Smooth muscle cell (in vitro differentiated cells): ENCODE data around the gene DYSF. TPM values are rescaled to one million over a fixed set of nuclear protein-coding genes. Genes with fewer than 3 reads are reported as not detected.

Experiments used
- DNase-seq: peaks from one replicate; lab custom pipeline; 2025; ENCODE audit not compliant: unreplicated experiment; lab: John Stamatoyannopoulos, UW
- H2AFZ ChIP-seq: fragments of 200-600 bp; sonication (generic); 2 replicates; pipeline ENCODE4 v1.6.0; 2016; ENCODE audit warnings: antibody characterized with exemption, low read depth, mild to moderate bottlenecking
- H3F3A ChIP-seq: fragments of 200-600 bp; sonication (generic); 2 replicates; pipeline ENCODE4 v1.6.0; 2017; ENCODE audit warnings: antibody characterized with exemption, low read depth
- H3K27ac ChIP-seq: fragments of 200-600 bp; sonication (generic); 2 replicates; pipeline ENCODE4 v1.5.1; 2016; ENCODE audit warnings: low read depth, mild to moderate bottlenecking
- H3K27me3 ChIP-seq: fragments of 200-600 bp; sonication (generic); 2 replicates; pipeline ENCODE4 v1.6.1; 2016; ENCODE audit warnings: low read depth, mild to moderate bottlenecking
- H3K36me3 ChIP-seq: fragments of 200-600 bp; sonication (generic); 2 replicates; pipeline ENCODE4 v1.5.1; 2016; ENCODE audit warnings: low read depth
- H3K4me1 ChIP-seq: fragments of 200-600 bp; sonication (generic); 2 replicates; pipeline ENCODE4 v1.5.1; 2016; ENCODE audit warnings: low read depth
- H3K4me2 ChIP-seq: fragments of 200-600 bp; sonication (generic); 2 replicates; pipeline ENCODE4 v1.6.0; 2016; ENCODE audit warnings: mild to moderate bottlenecking
- H3K4me3 ChIP-seq: fragments of 200-600 bp; sonication (generic); 2 replicates; pipeline ENCODE4 v1.5.1; 2016; ENCODE audit warnings: mild to moderate bottlenecking
- H3K79me2 ChIP-seq: fragments of 200-600 bp; sonication (generic); 2 replicates; pipeline ENCODE4 v1.6.0; 2016; ENCODE audit warnings: low read depth, mild to moderate bottlenecking
- H3K9ac ChIP-seq: fragments of 200-600 bp; sonication (generic); 2 replicates; pipeline ENCODE4 v1.6.0; 2016; ENCODE audit warnings: low read depth
- H3K9me3 ChIP-seq: fragments of 200-600 bp; sonication (generic); replicated peaks from 2 replicates; pipeline ENCODE4 v1.5.1; 2016; ENCODE audit warnings: low read depth
- H4K20me1 ChIP-seq: fragments of 200-600 bp; sonication (generic); 2 replicates; pipeline ENCODE4 v1.6.0; 2016; ENCODE audit warnings: low read depth
- WGBS: methylation state at CpG from one replicate; pipeline ENCODE4 v1.1.7; 2016; ENCODE audit warnings: low lambda C conversion rate; 5-methylcytosine and 5-hydroxymethylcytosine counted together
- polyA plus RNA-seq: library from polyadenylated mRNA; unstranded; fragments of >200 nt; fragmentation: Nextera tagmentation; extraction: Ambion mirVana; gene quantifications from 2 replicates; pipeline ENCODE4 v1.2.1, GENCODE V29; 2016
- total RNA-seq: library from RNA; depleted of rRNA; stranded (reverse); fragments of >200 nt; gene quantifications from 2 replicates; pipeline ENCODE4 v1.2.3, GENCODE V29; 2014
- TF ChIP-seq, protein P1 (sequence below): fragments of 200-600 bp; sonication (generic); IDR thresholded peaks from 2 replicates; pipeline ENCODE4 v1.5.1; 2017; ENCODE audit warnings: borderline replicate concordance, mild to moderate bottlenecking, antibody characterized with exemption; ENCODE audit not compliant: insufficient read depth, poor library complexity, severe bottlenecking

Gene DYSF
- total and polyA plus RNA-seq, 2 experiments from 2014 or later = 0.64 to 1.6 TPM

DNA sequence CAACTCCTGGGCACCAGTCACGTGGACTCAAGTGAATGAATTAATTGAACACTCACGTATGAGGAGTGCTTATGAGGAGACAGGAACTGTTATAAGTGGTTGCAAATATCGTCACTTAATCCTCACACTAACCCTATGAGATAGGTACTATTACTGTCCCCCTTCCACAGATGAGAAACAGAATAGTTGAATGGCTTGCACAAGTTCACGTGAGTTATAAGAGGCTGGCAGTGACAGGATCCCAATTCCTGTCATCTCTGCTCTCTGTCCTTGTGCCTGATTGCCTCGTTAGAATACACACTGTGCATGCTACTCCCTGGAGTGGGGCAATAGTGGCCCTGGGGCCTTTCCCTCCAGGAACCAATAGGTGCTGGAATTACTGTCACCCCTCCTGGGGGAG lies 253.5 kb downstream of the DYSF start:
- H3K27ac ChIP-seq = no peak overlapping the region
- 87% methylated on average over 5 of the region's 5 CpGs for WGBS
- TF ChIP-seq, protein P1, sequence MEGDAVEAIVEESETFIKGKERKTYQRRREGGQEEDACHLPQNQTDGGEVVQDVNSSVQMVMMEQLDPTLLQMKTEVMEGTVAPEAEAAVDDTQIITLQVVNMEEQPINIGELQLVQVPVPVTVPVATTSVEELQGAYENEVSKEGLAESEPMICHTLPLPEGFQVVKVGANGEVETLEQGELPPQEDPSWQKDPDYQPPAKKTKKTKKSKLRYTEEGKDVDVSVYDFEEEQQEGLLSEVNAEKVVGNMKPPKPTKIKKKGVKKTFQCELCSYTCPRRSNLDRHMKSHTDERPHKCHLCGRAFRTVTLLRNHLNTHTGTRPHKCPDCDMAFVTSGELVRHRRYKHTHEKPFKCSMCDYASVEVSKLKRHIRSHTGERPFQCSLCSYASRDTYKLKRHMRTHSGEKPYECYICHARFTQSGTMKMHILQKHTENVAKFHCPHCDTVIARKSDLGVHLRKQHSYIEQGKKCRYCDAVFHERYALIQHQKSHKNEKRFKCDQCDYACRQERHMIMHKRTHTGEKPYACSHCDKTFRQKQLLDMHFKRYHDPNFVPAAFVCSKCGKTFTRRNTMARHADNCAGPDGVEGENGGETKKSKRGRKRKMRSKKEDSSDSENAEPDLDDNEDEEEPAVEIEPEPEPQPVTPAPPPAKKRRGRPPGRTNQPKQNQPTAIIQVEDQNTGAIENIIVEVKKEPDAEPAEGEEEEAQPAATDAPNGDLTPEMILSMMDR = no peak

DNA sequence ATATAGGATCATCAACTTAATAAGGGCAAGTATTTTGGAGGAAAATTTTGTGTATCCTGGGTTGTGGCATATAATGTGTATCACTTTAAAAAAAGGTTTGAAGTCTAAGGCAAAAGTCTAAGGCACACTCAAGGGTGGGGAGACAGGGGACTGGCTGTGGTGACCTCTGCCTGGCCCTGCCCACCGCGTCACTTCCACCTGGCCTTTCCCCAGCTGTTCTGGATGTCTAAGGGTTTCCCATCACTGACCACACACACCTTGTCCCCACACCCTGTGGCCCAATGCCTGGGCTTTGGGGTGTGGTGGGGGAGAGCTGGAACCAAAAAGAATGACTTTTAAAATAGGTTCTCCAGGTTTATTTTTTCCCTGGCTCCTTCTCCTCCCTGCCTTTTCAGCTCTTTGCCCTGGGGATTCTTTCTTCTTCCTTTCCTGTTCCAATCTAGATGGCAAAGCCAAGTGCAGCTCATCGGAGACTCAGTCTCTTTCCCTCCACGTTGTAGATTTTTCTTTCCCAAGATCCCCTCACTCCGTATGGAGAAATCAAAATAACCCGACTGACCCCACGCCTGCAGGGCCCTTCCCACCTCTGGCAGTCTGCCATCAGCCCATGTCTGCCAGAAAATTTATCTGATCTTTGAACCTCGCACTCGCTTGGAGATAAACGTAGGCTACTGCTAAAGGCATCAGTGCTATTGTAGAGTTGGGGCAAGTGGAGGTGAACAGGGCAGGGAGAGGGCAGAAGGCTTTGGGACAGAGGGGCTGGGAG lies 257.2 kb downstream of the DYSF start:
- 71% methylated on average over 10 of the region's 10 CpGs for WGBS
- no peaks in the 10 kb centered on the region for H3K4me1 ChIP-seq
- TF ChIP-seq, protein P1 = no peak
- H3K27me3 ChIP-seq = no peaks in the 10 kb centered on the region
- H3F3A ChIP-seq = no peaks in the 10 kb centered on the region
- no peaks in the 10 kb centered on the region for H3K9me3 ChIP-seq
- H3K27ac ChIP-seq = no peak overlapping the region
- no peak for DNase-seq
- H4K20me1 ChIP-seq = no peaks in the 10 kb centered on the region
- no peak overlapping the region for H3K4me3 ChIP-seq
- no peaks in the 10 kb centered on the region for H3K36me3 ChIP-seq
- H3K4me2 ChIP-seq = no peak overlapping the region
- H3K79me2 ChIP-seq = no peaks in the 10 kb centered on the region
- H2AFZ ChIP-seq = no peak overlapping the region
- H3K9ac ChIP-seq = no peak overlapping the region

More for the DNA sequence above, 253.5 kb downstream of the DYSF start:
- Histone ChIP-seq H3K4me1 (no peaks in the 10 kb centered on the region), H3K27me3 (no peaks in the 10 kb centered on the region), H2AFZ (no peak overlapping the region), H3K4me2 (no peak overlapping the region), H4K20me1 (no peaks in the 10 kb centered on the region), H3K9me3 (no peaks in the 10 kb centered on the region), H3K79me2 (no peaks in the 10 kb centered on the region), H3K36me3 (no peaks in the 10 kb centered on the region), H3F3A (no peaks in the 10 kb centered on the region), H3K9ac (no peak overlapping the region), H3K4me3 (no peak overlapping the region)
- no peak for DNase-seq

DNA sequence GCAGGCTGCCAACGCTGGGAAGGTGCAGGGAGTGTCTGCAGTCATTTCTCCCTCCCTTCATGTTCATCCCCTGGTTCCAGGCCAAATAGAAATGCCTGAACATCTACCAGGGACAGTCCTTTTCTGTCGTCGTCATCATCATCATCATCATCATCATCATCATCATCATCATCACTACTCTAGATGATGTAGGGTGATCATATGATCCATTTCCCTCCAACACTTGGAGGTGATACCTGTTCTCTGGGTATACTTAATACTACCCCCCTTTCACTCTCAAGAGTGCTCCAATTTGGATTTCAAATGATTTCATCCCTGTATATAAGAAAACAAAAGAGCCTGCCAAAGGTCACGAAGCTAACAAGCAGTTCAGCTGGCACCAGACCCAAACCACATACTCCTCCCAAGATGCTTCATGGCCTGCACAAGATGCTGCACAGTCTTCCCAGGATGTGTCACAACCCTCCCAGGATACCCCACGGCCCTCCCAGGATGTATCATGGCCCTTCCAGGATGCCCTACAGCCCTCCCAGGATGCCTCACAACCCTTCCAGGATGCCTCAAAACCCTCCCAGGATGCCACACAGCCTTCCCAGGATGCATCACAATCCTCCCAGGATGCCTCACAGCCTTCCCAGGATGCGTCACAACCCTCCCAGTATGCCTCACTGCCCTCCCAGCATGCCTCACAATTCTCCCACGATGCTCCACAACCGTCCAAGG lies 257.9 kb downstream of the DYSF start:
- Histone ChIP-seq H3K4me2 (no peak overlapping the region), H3K4me3 (no peak overlapping the region), H3K4me1 (no peaks in the 10 kb centered on the region), H3K9ac (no peak overlapping the region), H3K27me3 (no peaks in the 10 kb centered on the region), H3K9me3 (no peaks in the 10 kb centered on the region), H4K20me1 (no peaks in the 10 kb centered on the region), H2AFZ (no peak overlapping the region), H3K79me2 (no peaks in the 10 kb centered on the region), H3K27ac (no peak overlapping the region), H3K36me3 (no peaks in the 10 kb centered on the region), H3F3A (no peaks in the 10 kb centered on the region)
- no peak for DNase-seq
- TF ChIP-seq, protein P1 = no peak
- 78% methylated on average over 8 of the region's 8 CpGs for whole genome bisulfite sequencing
